Ovary (tissue), 3 donors: ENCODE data around the gene CDC14A.

Experiments
- POLR2A ChIP-seq: fragments of 450-650 bp; IDR thresholded peaks from one replicate; pipeline ENCODE4 v1.6.1; 2017; ENCODE audit warnings: antibody characterized with exemption, mild to moderate bottlenecking, moderate library complexity
- TF ChIP-seq, protein P1 (sequence below), 3 donors: fragments of 450-650 bp in 2 of 3; fragments of 200-600 bp in 1 of 3; IDR thresholded peaks; one replicate each; pipeline versions ENCODE4 v1.5.1 to v1.8.0; 2016 to 2022; ENCODE audit warnings: antibody characterized with exemption in 3 of 3, mild to moderate bottlenecking in 1 of 3
- donor health status: DM: no; HTN: no; CAD: no.

- TF ChIP-seq POLR2A, result no peak
- TF ChIP-seq, protein P1, sequence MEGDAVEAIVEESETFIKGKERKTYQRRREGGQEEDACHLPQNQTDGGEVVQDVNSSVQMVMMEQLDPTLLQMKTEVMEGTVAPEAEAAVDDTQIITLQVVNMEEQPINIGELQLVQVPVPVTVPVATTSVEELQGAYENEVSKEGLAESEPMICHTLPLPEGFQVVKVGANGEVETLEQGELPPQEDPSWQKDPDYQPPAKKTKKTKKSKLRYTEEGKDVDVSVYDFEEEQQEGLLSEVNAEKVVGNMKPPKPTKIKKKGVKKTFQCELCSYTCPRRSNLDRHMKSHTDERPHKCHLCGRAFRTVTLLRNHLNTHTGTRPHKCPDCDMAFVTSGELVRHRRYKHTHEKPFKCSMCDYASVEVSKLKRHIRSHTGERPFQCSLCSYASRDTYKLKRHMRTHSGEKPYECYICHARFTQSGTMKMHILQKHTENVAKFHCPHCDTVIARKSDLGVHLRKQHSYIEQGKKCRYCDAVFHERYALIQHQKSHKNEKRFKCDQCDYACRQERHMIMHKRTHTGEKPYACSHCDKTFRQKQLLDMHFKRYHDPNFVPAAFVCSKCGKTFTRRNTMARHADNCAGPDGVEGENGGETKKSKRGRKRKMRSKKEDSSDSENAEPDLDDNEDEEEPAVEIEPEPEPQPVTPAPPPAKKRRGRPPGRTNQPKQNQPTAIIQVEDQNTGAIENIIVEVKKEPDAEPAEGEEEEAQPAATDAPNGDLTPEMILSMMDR (IDR thresholded peaks at IDR 0.05), result no peak
These were observed 69.8 kb downstream of the CDC14A start for GRCh38 chr1:100422065-100422464.
